Nephron progenitor cell (in vitro differentiated cells): ENCODE results near the gene NTRK2.

Experiments used
- DNase-seq: peaks from one replicate; pipeline ENCODE4 v3.0.0; 2021
- H3K27ac Mint-ChIP-seq: 2 replicates; pipeline ENCODE4 v1.8.0; 2021; ENCODE audit warnings: mild to moderate bottlenecking, moderate library complexity, mixed read lengths
- H3K27me3 Mint-ChIP-seq: 2 replicates; pipeline ENCODE4 v1.8.0; 2021; ENCODE audit warnings: mild to moderate bottlenecking, low read depth, mixed read lengths; ENCODE audit not compliant: poor library complexity
- H3K36me3 Mint-ChIP-seq: 2 replicates; pipeline ENCODE4 v1.8.0; 2021; ENCODE audit warnings: low read depth, mixed read lengths
- H3K4me1 Mint-ChIP-seq: 2 replicates; pipeline ENCODE4 v1.8.0; 2021; ENCODE audit warnings: mixed read lengths
- H3K4me3 Mint-ChIP-seq: 2 replicates; pipeline ENCODE4 v1.8.0; 2021; ENCODE audit warnings: mild to moderate bottlenecking, moderate library complexity, mixed read lengths
- H3K9me3 Mint-ChIP-seq: 2 replicates; pipeline ENCODE4 v1.8.0; 2021; ENCODE audit warnings: mild to moderate bottlenecking, moderate library complexity, mixed read lengths
- CTCF ChIP-seq: fragments of 200-600 bp; sonication (generic); IDR thresholded peaks from 2 replicates; pipeline ENCODE4 v1.5.0; 2021; ENCODE audit warnings: antibody characterized with exemption

Gene NTRK2

GRCh38 chr9:84935528-84936117 lies 266.1 kb downstream of the NTRK2 start:
- Mint-ChIP-seq H3K9me3 (no peaks in the 10 kb centered on the region), H3K27me3 (no peaks in the 10 kb centered on the region), H3K27ac (no peak overlapping the region), H3K4me1 (peaks cover 15% of the 10 kb centered on the region), H3K4me3 (no peak overlapping the region), H3K36me3 (no peaks in the 10 kb centered on the region)
- TF ChIP-seq CTCF: no peak
- DNase-seq: no peak

GRCh38 chr9:84937180-84937579 lies 267.7 kb downstream of the NTRK2 start:
- H3K9me3 Mint-ChIP-seq: no peaks in the 10 kb centered on the region
- no peak for DNase-seq

GRCh38 chr9:84937581-84937980 lies 268.1 kb downstream of the NTRK2 start:
- H3K4me3 Mint-ChIP-seq: no peak overlapping the region
- H3K27ac Mint-ChIP-seq: no peak overlapping the region
- H3K27me3 Mint-ChIP-seq: no peaks in the 10 kb centered on the region
- H3K9me3 Mint-ChIP-seq: no peaks in the 10 kb centered on the region
- no peak for TF ChIP-seq CTCF
- no peak for DNase-seq
- H3K4me1 Mint-ChIP-seq: peaks cover 15% of the 10 kb centered on the region
- H3K36me3 Mint-ChIP-seq: no peaks in the 10 kb centered on the region

More at GRCh38 chr9:84937180-84937579, 267.7 kb downstream of the NTRK2 start:
- H3K27me3 Mint-ChIP-seq: no peaks in the 10 kb centered on the region
- no peak overlapping the region for H3K27ac Mint-ChIP-seq
- peaks cover 15% of the 10 kb centered on the region for H3K4me1 Mint-ChIP-seq
- TF ChIP-seq CTCF: no peak
- H3K4me3 Mint-ChIP-seq: no peak overlapping the region
- no peaks in the 10 kb centered on the region for H3K36me3 Mint-ChIP-seq

- H3K9me3 Mint-ChIP-seq: no peaks in the 10 kb centered on the region
- H3K27ac Mint-ChIP-seq: no peak overlapping the region
- TF ChIP-seq CTCF: no peak
- no peak for DNase-seq
- no peaks in the 10 kb centered on the region for H3K36me3 Mint-ChIP-seq
- no peaks in the 10 kb centered on the region for H3K27me3 Mint-ChIP-seq
- no peak overlapping the region for H3K4me3 Mint-ChIP-seq
- peaks cover 6% of the 10 kb centered on the region for H3K4me1 Mint-ChIP-seq
Observed at GRCh38 chr9:84939774-84940173, 270.2 kb downstream of the NTRK2 start.

GRCh38 chr9:84940294-84940693 lies 270.8 kb downstream of the NTRK2 start:
- Mint-ChIP-seq H3K27ac (no peak overlapping the region), H3K9me3 (no peaks in the 10 kb centered on the region)

More at GRCh38 chr9:84940294-84940693, 270.8 kb downstream of the NTRK2 start:
- TF ChIP-seq CTCF: no peak
- Mint-ChIP-seq H3K4me3 (no peak overlapping the region), H3K4me1 (peaks cover 6% of the 10 kb centered on the region), H3K27me3 (no peaks in the 10 kb centered on the region), H3K36me3 (no peaks in the 10 kb centered on the region)
- no peak for DNase-seq
